H9 (cell line): Measurements from ENCODE around the gene NECAB3. TPM values are rescaled to one million over a fixed set of nuclear protein-coding genes. Genes with fewer than 3 reads are reported as not detected.

Experiments
- DNase-seq: peaks from one replicate; pipeline ENCODE4 v3.0.0-alpha.2; 2017
- H2AFZ ChIP-seq: one replicate; pipeline ENCODE4 v1.6.1; 2013; ENCODE audit warnings: mild to moderate bottlenecking, low read length, control low read depth, moderate library complexity
- H2AK5ac ChIP-seq: 2 replicates; pipeline ENCODE4 v1.6.1; 2013; ENCODE audit warnings: low read length, control low read depth, mixed read lengths; ENCODE audit not compliant: insufficient read length
- H2BK120ac ChIP-seq: one replicate; pipeline ENCODE4 v1.6.1; 2013; ENCODE audit warnings: low read depth, mild to moderate bottlenecking, low read length, control low read depth, inconsistent platforms; ENCODE audit not compliant: poor library complexity, severe bottlenecking
- H2BK12ac ChIP-seq: 2 replicates; pipeline ENCODE4 v1.6.1; 2013; ENCODE audit warnings: low read length, control low read depth, mixed read lengths, low read depth; ENCODE audit not compliant: insufficient read length
- H2BK15ac ChIP-seq: 2 replicates; pipeline ENCODE4 v1.6.1; 2013; ENCODE audit warnings: low read depth, low read length, control low read depth
- H2BK20ac ChIP-seq: one replicate; pipeline ENCODE4 v1.6.1; 2013; ENCODE audit warnings: low read depth, mild to moderate bottlenecking, low read length, control low read depth, inconsistent platforms; ENCODE audit not compliant: poor library complexity, severe bottlenecking
- H2BK5ac ChIP-seq: 2 replicates; pipeline ENCODE4 v1.6.1; 2013; ENCODE audit warnings: low read length, control low read depth, mixed read lengths; ENCODE audit not compliant: insufficient read length
- H3K14ac ChIP-seq: 2 replicates; pipeline ENCODE4 v1.6.1; 2013; ENCODE audit warnings: low read length, control low read depth; ENCODE audit not compliant: insufficient read depth
- H3K18ac ChIP-seq: 2 replicates; pipeline ENCODE4 v1.6.1; 2013; ENCODE audit warnings: low read depth, mild to moderate bottlenecking, mixed read lengths, low read length, control low read depth; ENCODE audit not compliant: insufficient read length
- H3K23ac ChIP-seq: 2 replicates; pipeline ENCODE4 v1.6.1; 2013; ENCODE audit warnings: low read length, control low read depth, mixed read lengths, low read depth; ENCODE audit not compliant: insufficient read length
- H3K23me2 ChIP-seq: 2 replicates; pipeline ENCODE4 v1.6.1; 2013; ENCODE audit warnings: low read depth, mild to moderate bottlenecking, mixed read lengths, low read length, control low read depth; ENCODE audit not compliant: insufficient read length, poor library complexity, severe bottlenecking
- H3K27ac ChIP-seq: 2 replicates; pipeline ENCODE4 v1.5.1; 2013; ENCODE audit warnings: low read length, control low read depth, mixed read lengths, low read depth; ENCODE audit not compliant: insufficient read length
- H3K27me3 ChIP-seq: 2 replicates; pipeline ENCODE4 v1.6.1; 2013; ENCODE audit warnings: low read length, control low read depth, inconsistent platforms; ENCODE audit not compliant: insufficient read depth
- H3K4ac ChIP-seq: 2 replicates; pipeline ENCODE4 v1.6.1; 2013; ENCODE audit warnings: low read depth, mild to moderate bottlenecking, control low read depth, inconsistent platforms, low read length, moderate library complexity
- H3K4me1 ChIP-seq: 2 replicates; pipeline ENCODE4 v1.6.1; 2013; ENCODE audit warnings: low read length, control low read depth, inconsistent platforms; ENCODE audit not compliant: insufficient read depth
- H3K4me2 ChIP-seq: 2 replicates; pipeline ENCODE4 v1.6.1; 2013; ENCODE audit warnings: low read length, control low read depth, mixed read lengths; ENCODE audit not compliant: insufficient read length, insufficient read depth
- H3K56ac ChIP-seq: 2 replicates; pipeline ENCODE4 v1.6.1; 2013; ENCODE audit warnings: low read depth, mild to moderate bottlenecking, mixed read lengths, low read length, control low read depth; ENCODE audit not compliant: insufficient read length
- H3K79me1 ChIP-seq: 2 replicates; pipeline ENCODE4 v1.6.1; 2013; ENCODE audit warnings: low read depth, mild to moderate bottlenecking, moderate library complexity, low read length, control low read depth, inconsistent platforms; ENCODE audit not compliant: insufficient read depth, poor library complexity, severe bottlenecking
- H3K79me2 ChIP-seq: 2 replicates; pipeline ENCODE4 v1.6.1; 2013; ENCODE audit warnings: low read length, control low read depth, inconsistent platforms; ENCODE audit not compliant: insufficient read depth
- H3K9ac ChIP-seq: 2 replicates; pipeline ENCODE4 v1.6.1; 2013; ENCODE audit warnings: low read length, control low read depth, mixed read lengths; ENCODE audit not compliant: insufficient read length; ENCODE audit errors: extremely low read depth
- H3K9me3 ChIP-seq: one replicate; pipeline ENCODE4 v1.6.1; 2013; ENCODE audit warnings: low read depth, low read length, inconsistent platforms; ENCODE audit not compliant: control insufficient read depth
- H3T11ph ChIP-seq: one replicate; pipeline ENCODE4 v1.6.1; 2013; ENCODE audit warnings: mild to moderate bottlenecking, low read length, control low read depth, inconsistent platforms
- H4K20me1 ChIP-seq: one replicate; pipeline ENCODE4 v1.6.1; 2013; ENCODE audit not compliant: control insufficient read depth, insufficient read length, insufficient read depth
- H4K5ac ChIP-seq: 2 replicates; pipeline ENCODE4 v1.6.1; 2013; ENCODE audit warnings: low read depth, mild to moderate bottlenecking, mixed read lengths, low read length, control low read depth; ENCODE audit not compliant: insufficient read length
- H4K8ac ChIP-seq: replicated peaks from 2 replicates; pipeline ENCODE4 v1.6.1; 2013; ENCODE audit warnings: low read length, control low read depth, mixed read lengths, low read depth; ENCODE audit not compliant: insufficient read length
- H4K91ac ChIP-seq: 2 replicates; pipeline ENCODE4 v1.6.1; 2013; ENCODE audit warnings: low read depth, mild to moderate bottlenecking, moderate library complexity, mixed read lengths, low read length, control low read depth; ENCODE audit not compliant: insufficient read length
- H3K27ac Mint-ChIP-seq, 3 experiments: 2 replicates in 2 of 3; 3 replicates in 1 of 3; pipeline ENCODE4 v1.8.0; 2020 to 2021; ENCODE audit warnings: mixed read lengths in 3 of 3, mild to moderate bottlenecking in 1 of 3, moderate library complexity in 1 of 3
- H3K27me3 Mint-ChIP-seq: 2 replicates; pipeline ENCODE4 v1.8.0; 2021; ENCODE audit warnings: low read depth, mild to moderate bottlenecking, moderate library complexity, mixed read lengths
- H3K36me3 Mint-ChIP-seq, 3 experiments: 2 replicates in 2 of 3; 3 replicates in 1 of 3; pipeline ENCODE4 v1.8.0; 2020 to 2021; ENCODE audit warnings: low read depth in 3 of 3, mixed read lengths in 3 of 3; ENCODE audit not compliant: insufficient read depth in 1 of 3
- H3K4me1 Mint-ChIP-seq, 2 experiments: 2 replicates each; pipeline ENCODE4 v1.8.0; 2020; ENCODE audit warnings: mixed read lengths in 2 of 2
- H3K4me3 Mint-ChIP-seq, 2 experiments: 2 replicates in 1 of 2; 3 replicates in 1 of 2; pipeline ENCODE4 v1.8.0; 2020 to 2021; ENCODE audit warnings: mild to moderate bottlenecking in 2 of 2, mixed read lengths in 2 of 2, moderate library complexity in 1 of 2
- H3K9me3 Mint-ChIP-seq, 2 experiments: 2 replicates in 1 of 2; 3 replicates in 1 of 2; pipeline ENCODE4 v1.8.0; 2020; ENCODE audit warnings: mild to moderate bottlenecking in 2 of 2, mixed read lengths in 2 of 2, moderate library complexity in 1 of 2
- CTCF ChIP-seq: fragments of 200-600 bp; sonication (generic); conservative IDR thresholded peaks from 3 replicates; pipeline ENCODE4 v1.8.0; 2021; ENCODE audit warnings: antibody characterized with exemption, mild to moderate bottlenecking
- WGBS: extraction: QIAGEN DNeasy Blood & Tissue Kit; methylation state at CpG from one replicate; pipeline ENCODE4 v1.1.7; 2013; ENCODE audit warnings: missing lambda C conversion rate, low lambda C conversion rate, mixed read lengths; ENCODE audit not compliant: insufficient read length; ENCODE audit errors: extremely low coverage; 5-methylcytosine and 5-hydroxymethylcytosine counted together
- total RNA-seq: library from RNA; stranded (reverse); gene quantifications from 2 replicates; pipeline ENCODE4 v1.2.1, GENCODE V29; 2021

Gene NECAB3
- total RNA-seq, 1 experiment from 2014 or later = 57.7 TPM

GRCh38 chr20:33693741-33694638 lies 19.8 kb upstream of the NECAB3 start:
- no peak overlapping the region for H2BK15ac ChIP-seq
- H3K23me2 ChIP-seq = no peaks in the 10 kb centered on the region
- H4K8ac ChIP-seq = no peak overlapping the region
- H3T11ph ChIP-seq = no peak overlapping the region
- no CpG with 5 or more reads among the region's 17 CpGs for WGBS
- peak; percentile 35; the same call in 2 of the 3 replicates for TF ChIP-seq CTCF
- no peak overlapping the region for H4K5ac ChIP-seq
- no peak overlapping the region for H3K9ac ChIP-seq
- no peak overlapping the region for H3K18ac ChIP-seq
- H3K14ac ChIP-seq = no peak overlapping the region
- H3K4me3 Mint-ChIP-seq = no peak overlapping the region
- no peak overlapping the region for H2AFZ ChIP-seq
- H3K4me1 ChIP-seq = no peaks in the 10 kb centered on the region
- H3K36me3 Mint-ChIP-seq = peaks cover 5 to 8% (median 5%) of the 10 kb centered on the region in 3 experiments; a peak in 5 of 7 replicates
- no peaks in the 10 kb centered on the region for H3K9me3 ChIP-seq
- H4K20me1 ChIP-seq = no peaks in the 10 kb centered on the region
- H3K4me2 ChIP-seq = no peak overlapping the region
- H3K23ac ChIP-seq = no peak overlapping the region
- H3K56ac ChIP-seq = no peak overlapping the region
- H3K9me3 Mint-ChIP-seq = peaks cover 8 to 12% of the 10 kb centered on the region in 2 experiments
- peaks cover 24 to 25% of the 10 kb centered on the region in 2 experiments for H3K4me1 Mint-ChIP-seq
- peak overlapping the region in 2 of 3 experiments; percentile 53 to 84; a peak in 4 of 7 replicates for H3K27ac Mint-ChIP-seq
- H2BK5ac ChIP-seq = no peak overlapping the region
- H4K91ac ChIP-seq = no peak overlapping the region
- no peaks in the 10 kb centered on the region for H3K79me2 ChIP-seq
- H2BK12ac ChIP-seq = no peak overlapping the region
- no peak for DNase-seq
- H3K27ac ChIP-seq = no peak overlapping the region
- H3K27me3 Mint-ChIP-seq = peaks cover 47% of the 10 kb centered on the region
- no peak overlapping the region for H2AK5ac ChIP-seq
- H2BK120ac ChIP-seq = no peak overlapping the region
- H3K4ac ChIP-seq = no peak overlapping the region
- H3K27me3 ChIP-seq = no peaks in the 10 kb centered on the region
- H2BK20ac ChIP-seq = no peak overlapping the region
- H3K79me1 ChIP-seq = no peaks in the 10 kb centered on the region
